ENCODE measurements around the gene NAA20. TPM values are rescaled to one million over a fixed set of nuclear protein-coding genes. Genes with fewer than 3 reads are reported as not detected.

The NAA20 gene
- total and polyA plus RNA-seq, 4 donors = 26.8 to 75.6 (median 39.2) TPM

DNA sequence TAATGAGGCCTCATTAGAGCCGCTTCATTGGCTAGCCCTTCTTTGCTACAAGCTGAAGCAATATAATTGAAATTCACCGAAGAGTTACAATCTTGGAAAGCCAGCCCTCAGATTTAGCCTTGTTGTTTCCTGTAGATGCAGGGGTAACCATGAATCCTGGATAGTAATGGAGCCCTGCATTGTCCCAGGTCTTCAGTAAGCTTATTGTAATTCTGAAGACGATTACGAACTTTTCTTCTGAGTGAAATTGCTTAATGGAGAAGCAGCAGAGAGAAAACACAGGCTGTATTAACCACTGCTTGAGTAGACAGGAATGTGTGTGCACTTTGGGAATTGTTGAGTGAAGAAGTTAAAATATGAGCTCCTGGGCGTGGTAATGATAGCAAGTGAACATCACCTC is 26.3 kb upstream of the NAA20 start:
- peaks cover 0 to 9% (median 2%) of the 10 kb centered on the region in 4 donors for H3K36me3 ChIP-seq (ENCODE audit: control insufficient read depth in 4 of 4, insufficient read depth in 3 of 4, low read depth in 1 of 4, low read length in 3 of 4)
- TF ChIP-seq, protein P1, sequence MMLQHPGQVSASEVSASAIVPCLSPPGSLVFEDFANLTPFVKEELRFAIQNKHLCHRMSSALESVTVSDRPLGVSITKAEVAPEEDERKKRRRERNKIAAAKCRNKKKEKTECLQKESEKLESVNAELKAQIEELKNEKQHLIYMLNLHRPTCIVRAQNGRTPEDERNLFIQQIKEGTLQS (IDR thresholded peaks at IDR 0.05) = no peak
- TF ChIP-seq FOXA1 (IDR thresholded peaks at IDR 0.05) (no peak), NR2F2 (IDR thresholded peaks at IDR 0.05) (no peak), EGR1 (IDR thresholded peaks at IDR 0.05; ENCODE audit: low read depth in 2 of 2) (no peak), FOXA2 (IDR thresholded peaks at IDR 0.05) (no peak), RAD21 (IDR thresholded peaks at IDR 0.05) (no peak), RXRA (IDR thresholded peaks at IDR 0.05) (no peak), SP1 (IDR thresholded peaks at IDR 0.05) (no peak), YY1 (IDR thresholded peaks at IDR 0.05) (no peak), HNF4A (conservative IDR thresholded peaks at IDR 0.05) (no peak), GABPA (IDR thresholded peaks at IDR 0.05 in 1 of 2, conservative IDR thresholded peaks at IDR 0.05 in 1 of 2) (no peak)
- WGBS = 87% methylated on average over 5 of the region's 5 CpGs
- no peaks in the 10 kb centered on the region for H3K9me3 ChIP-seq (ENCODE audit: control insufficient read depth in 4 of 4, low read length in 3 of 4)
- H3K27me3 ChIP-seq (ENCODE audit: control insufficient read depth in 4 of 4, insufficient read depth in 4 of 4, low read length in 3 of 4) = no peaks in the 10 kb centered on the region
- no peak overlapping the region for H3K9ac ChIP-seq (ENCODE audit: low read depth in 1 of 2, low read length in 2 of 2)
- H3K27ac ChIP-seq (ENCODE audit: low read depth in 1 of 2, low read length in 2 of 2) = no peak overlapping the region
- peaks cover 0 to 6% (median under 1%) of the 10 kb centered on the region in 4 donors for H3K4me1 ChIP-seq (ENCODE audit: control insufficient read depth in 4 of 4, insufficient read depth in 4 of 4, low read length in 3 of 4)
- H3K4me3 ChIP-seq (ENCODE audit: low read depth in 1 of 3, low read length in 3 of 3) = no peak overlapping the region
- DNase-seq (ENCODE audit: low spot score) = no peak

DNA sequence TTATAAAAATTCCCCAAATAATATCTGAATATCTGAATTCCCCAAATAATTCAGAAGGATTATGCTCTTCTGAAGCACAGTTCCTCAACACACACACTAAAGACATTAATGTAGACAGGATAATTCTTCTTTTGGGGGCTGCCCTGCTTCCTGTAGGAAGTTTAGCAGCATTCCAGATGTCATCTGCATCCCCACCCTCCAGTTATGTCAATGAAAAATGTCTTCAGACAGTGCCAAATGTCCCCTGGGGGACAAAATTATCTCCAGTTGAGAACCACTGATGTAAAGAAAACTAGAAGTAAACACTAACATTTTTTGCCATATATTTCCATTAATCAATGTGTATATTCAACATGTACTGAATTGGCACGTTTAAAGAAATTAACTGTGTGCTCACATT is 25.9 kb upstream of the NAA20 start:
- Histone ChIP-seq H3K36me3 (ENCODE audit: control insufficient read depth in 4 of 4, insufficient read depth in 3 of 4, low read depth in 1 of 4, low read length in 3 of 4) (peaks cover 0 to 9% (median 2%) of the 10 kb centered on the region in 4 donors), H3K9ac (ENCODE audit: low read depth in 1 of 2, low read length in 2 of 2) (no peak overlapping the region), H3K4me3 (ENCODE audit: low read depth in 1 of 3, low read length in 3 of 3) (no peak overlapping the region), H3K27ac (ENCODE audit: low read depth in 1 of 2, low read length in 2 of 2) (no peak overlapping the region), H3K4me1 (ENCODE audit: control insufficient read depth in 4 of 4, insufficient read depth in 4 of 4, low read length in 3 of 4) (peaks cover 0 to 6% (median under 1%) of the 10 kb centered on the region in 4 donors), H3K27me3 (ENCODE audit: control insufficient read depth in 4 of 4, insufficient read depth in 4 of 4, low read length in 3 of 4) (no peaks in the 10 kb centered on the region), H3K9me3 (ENCODE audit: control insufficient read depth in 4 of 4, low read length in 3 of 4) (no peaks in the 10 kb centered on the region)
- DNase-seq (ENCODE audit: low spot score) = no peak
- 19% methylated on average over 1 of the region's 1 CpG for WGBS
- TF ChIP-seq JUND (IDR thresholded peaks at IDR 0.05) (no peak), HNF4G (IDR thresholded peaks at IDR 0.05) (no peak), RAD21 (IDR thresholded peaks at IDR 0.05) (no peak), FOXA1 (IDR thresholded peaks at IDR 0.05) (no peak), RXRA (IDR thresholded peaks at IDR 0.05) (no peak)
- TF ChIP-seq, protein P2, sequence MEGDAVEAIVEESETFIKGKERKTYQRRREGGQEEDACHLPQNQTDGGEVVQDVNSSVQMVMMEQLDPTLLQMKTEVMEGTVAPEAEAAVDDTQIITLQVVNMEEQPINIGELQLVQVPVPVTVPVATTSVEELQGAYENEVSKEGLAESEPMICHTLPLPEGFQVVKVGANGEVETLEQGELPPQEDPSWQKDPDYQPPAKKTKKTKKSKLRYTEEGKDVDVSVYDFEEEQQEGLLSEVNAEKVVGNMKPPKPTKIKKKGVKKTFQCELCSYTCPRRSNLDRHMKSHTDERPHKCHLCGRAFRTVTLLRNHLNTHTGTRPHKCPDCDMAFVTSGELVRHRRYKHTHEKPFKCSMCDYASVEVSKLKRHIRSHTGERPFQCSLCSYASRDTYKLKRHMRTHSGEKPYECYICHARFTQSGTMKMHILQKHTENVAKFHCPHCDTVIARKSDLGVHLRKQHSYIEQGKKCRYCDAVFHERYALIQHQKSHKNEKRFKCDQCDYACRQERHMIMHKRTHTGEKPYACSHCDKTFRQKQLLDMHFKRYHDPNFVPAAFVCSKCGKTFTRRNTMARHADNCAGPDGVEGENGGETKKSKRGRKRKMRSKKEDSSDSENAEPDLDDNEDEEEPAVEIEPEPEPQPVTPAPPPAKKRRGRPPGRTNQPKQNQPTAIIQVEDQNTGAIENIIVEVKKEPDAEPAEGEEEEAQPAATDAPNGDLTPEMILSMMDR (IDR thresholded peaks at IDR 0.05; ENCODE audit: low read depth, low read length, missing input control) = no peak
- TF ChIP-seq, protein P3, sequence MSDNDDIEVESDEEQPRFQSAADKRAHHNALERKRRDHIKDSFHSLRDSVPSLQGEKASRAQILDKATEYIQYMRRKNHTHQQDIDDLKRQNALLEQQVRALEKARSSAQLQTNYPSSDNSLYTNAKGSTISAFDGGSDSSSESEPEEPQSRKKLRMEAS (IDR thresholded peaks at IDR 0.05) = no peak

DNA sequence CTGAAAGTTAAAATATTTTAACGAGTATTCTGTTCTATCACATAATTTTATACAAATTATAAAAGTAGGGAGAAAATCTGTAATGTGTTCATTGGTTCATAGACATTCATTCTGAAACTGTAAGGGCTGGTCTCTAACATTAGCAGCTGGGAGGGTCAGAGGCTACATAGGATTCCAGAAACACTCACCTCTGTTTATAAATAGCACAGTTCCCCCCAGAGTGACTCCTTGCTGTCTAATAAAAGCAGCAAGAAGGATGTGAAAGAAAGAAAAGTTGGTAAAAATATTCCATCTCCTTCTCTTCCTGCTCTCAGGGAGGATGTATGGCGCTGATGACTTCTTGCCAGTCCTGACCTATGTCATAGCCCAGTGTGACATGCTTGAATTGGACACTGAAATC is 25.3 kb upstream of the NAA20 start:
- no peaks in the 10 kb centered on the region for H3K9me3 ChIP-seq (ENCODE audit: control insufficient read depth in 4 of 4, low read length in 3 of 4)
- H3K4me1 ChIP-seq (ENCODE audit: control insufficient read depth in 4 of 4, insufficient read depth in 4 of 4, low read length in 3 of 4) = peaks cover 0 to 6% (median under 1%) of the 10 kb centered on the region in 4 donors
- no peak overlapping the region for H3K27ac ChIP-seq (ENCODE audit: low read depth in 1 of 2, low read length in 2 of 2)
- H3K36me3 ChIP-seq (ENCODE audit: control insufficient read depth in 4 of 4, insufficient read depth in 3 of 4, low read depth in 1 of 4, low read length in 3 of 4) = peaks cover 0 to 9% (median 2%) of the 10 kb centered on the region in 4 donors
- H3K4me3 ChIP-seq (ENCODE audit: low read depth in 1 of 3, low read length in 3 of 3) = no peak overlapping the region
- WGBS = 45% methylated on average over 2 of the region's 2 CpGs
- no peaks in the 10 kb centered on the region for H3K27me3 ChIP-seq (ENCODE audit: control insufficient read depth in 4 of 4, insufficient read depth in 4 of 4, low read length in 3 of 4)
- DNase-seq (ENCODE audit: low spot score) = no peak
- no peak overlapping the region for H3K9ac ChIP-seq (ENCODE audit: low read depth in 1 of 2, low read length in 2 of 2)
- TF ChIP-seq, protein P1 (IDR thresholded peaks at IDR 0.05) = no peak
- no peak for TF ChIP-seq GABPA (IDR thresholded peaks at IDR 0.05 in 1 of 2, conservative IDR thresholded peaks at IDR 0.05 in 1 of 2)
- TF ChIP-seq RAD21 (IDR thresholded peaks at IDR 0.05) = no peak
- no peak for TF ChIP-seq TAF1 (conservative IDR thresholded peaks at IDR 0.05)
- no peak for TF ChIP-seq YY1 (IDR thresholded peaks at IDR 0.05)
- TF ChIP-seq FOXA1 (IDR thresholded peaks at IDR 0.05) = no peak
- no peak for TF ChIP-seq HNF4G (IDR thresholded peaks at IDR 0.05)
- no peak for TF ChIP-seq HNF4A (conservative IDR thresholded peaks at IDR 0.05)
- TF ChIP-seq NR2F2 (IDR thresholded peaks at IDR 0.05) = no peak
- TF ChIP-seq JUND (IDR thresholded peaks at IDR 0.05) = no peak
- TF ChIP-seq EGR1 (IDR thresholded peaks at IDR 0.05; ENCODE audit: low read depth in 2 of 2) = no peak
- TF ChIP-seq, protein P4, sequence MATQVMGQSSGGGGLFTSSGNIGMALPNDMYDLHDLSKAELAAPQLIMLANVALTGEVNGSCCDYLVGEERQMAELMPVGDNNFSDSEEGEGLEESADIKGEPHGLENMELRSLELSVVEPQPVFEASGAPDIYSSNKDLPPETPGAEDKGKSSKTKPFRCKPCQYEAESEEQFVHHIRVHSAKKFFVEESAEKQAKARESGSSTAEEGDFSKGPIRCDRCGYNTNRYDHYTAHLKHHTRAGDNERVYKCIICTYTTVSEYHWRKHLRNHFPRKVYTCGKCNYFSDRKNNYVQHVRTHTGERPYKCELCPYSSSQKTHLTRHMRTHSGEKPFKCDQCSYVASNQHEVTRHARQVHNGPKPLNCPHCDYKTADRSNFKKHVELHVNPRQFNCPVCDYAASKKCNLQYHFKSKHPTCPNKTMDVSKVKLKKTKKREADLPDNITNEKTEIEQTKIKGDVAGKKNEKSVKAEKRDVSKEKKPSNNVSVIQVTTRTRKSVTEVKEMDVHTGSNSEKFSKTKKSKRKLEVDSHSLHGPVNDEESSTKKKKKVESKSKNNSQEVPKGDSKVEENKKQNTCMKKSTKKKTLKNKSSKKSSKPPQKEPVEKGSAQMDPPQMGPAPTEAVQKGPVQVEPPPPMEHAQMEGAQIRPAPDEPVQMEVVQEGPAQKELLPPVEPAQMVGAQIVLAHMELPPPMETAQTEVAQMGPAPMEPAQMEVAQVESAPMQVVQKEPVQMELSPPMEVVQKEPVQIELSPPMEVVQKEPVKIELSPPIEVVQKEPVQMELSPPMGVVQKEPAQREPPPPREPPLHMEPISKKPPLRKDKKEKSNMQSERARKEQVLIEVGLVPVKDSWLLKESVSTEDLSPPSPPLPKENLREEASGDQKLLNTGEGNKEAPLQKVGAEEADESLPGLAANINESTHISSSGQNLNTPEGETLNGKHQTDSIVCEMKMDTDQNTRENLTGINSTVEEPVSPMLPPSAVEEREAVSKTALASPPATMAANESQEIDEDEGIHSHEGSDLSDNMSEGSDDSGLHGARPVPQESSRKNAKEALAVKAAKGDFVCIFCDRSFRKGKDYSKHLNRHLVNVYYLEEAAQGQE (IDR thresholded peaks at IDR 0.05) = no peak
- no peak for TF ChIP-seq SP1 (IDR thresholded peaks at IDR 0.05)
- TF ChIP-seq, protein P5, sequence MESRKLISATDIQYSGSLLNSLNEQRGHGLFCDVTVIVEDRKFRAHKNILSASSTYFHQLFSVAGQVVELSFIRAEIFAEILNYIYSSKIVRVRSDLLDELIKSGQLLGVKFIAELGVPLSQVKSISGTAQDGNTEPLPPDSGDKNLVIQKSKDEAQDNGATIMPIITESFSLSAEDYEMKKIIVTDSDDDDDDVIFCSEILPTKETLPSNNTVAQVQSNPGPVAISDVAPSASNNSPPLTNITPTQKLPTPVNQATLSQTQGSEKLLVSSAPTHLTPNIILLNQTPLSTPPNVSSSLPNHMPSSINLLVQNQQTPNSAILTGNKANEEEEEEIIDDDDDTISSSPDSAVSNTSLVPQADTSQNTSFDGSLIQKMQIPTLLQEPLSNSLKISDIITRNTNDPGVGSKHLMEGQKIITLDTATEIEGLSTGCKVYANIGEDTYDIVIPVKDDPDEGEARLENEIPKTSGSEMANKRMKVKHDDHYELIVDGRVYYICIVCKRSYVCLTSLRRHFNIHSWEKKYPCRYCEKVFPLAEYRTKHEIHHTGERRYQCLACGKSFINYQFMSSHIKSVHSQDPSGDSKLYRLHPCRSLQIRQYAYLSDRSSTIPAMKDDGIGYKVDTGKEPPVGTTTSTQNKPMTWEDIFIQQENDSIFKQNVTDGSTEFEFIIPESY (IDR thresholded peaks at IDR 0.05) = no peak
- no peak for TF ChIP-seq FOXA2 (IDR thresholded peaks at IDR 0.05)
- TF ChIP-seq RXRA (IDR thresholded peaks at IDR 0.05) = no peak
- TF ChIP-seq, protein P3 (IDR thresholded peaks at IDR 0.05) = no peak

All from liver (tissue), 9 donors.